HG03442 (cell line): ENCODE results near the gene TREX2.

Experiments used
- ATAC-seq: cut with Tn5 transposase; IDR thresholded peaks from one replicate; pipeline ENCODE4 v1.9.1; 2021; ENCODE audit warnings: mild to moderate bottlenecking, moderate library complexity; ENCODE audit not compliant: unreplicated experiment

TREX2 gene

DNA sequence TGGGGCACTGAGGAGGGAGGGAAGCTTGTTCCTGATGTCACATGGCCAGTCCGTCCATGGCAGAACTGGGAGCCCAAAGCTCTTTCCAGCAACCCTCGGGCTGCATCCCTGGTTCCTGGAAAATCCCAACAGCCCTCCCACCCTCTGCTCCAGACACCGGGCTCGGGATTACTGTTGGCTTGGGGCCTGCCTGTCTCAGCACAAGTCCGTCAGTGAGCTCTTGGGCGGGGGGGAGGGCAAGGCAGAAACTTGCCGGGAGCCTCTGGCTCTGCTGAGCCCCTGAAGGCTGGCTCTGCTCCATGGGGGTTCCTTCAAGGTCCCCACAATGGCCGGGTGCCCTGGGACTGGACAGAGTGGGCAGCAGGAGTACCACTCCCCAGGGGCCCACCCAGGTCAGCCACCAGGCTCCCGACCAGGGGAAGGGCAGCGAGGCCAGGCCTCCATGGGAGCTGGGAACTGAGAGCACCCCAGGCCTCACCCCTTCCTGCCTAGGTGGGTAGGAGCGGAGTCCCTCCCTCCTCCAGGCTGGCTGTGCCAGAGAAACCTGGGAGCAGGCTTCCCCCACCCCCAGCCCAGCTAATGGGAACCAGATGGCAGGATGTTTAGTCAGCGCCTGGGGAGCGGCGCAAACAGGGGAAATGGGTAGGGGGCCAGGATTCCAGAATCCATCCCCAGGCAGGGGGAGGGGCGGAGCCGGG, 31.0 kb upstream of the TREX2 start:
- no peak for ATAC-seq

DNA sequence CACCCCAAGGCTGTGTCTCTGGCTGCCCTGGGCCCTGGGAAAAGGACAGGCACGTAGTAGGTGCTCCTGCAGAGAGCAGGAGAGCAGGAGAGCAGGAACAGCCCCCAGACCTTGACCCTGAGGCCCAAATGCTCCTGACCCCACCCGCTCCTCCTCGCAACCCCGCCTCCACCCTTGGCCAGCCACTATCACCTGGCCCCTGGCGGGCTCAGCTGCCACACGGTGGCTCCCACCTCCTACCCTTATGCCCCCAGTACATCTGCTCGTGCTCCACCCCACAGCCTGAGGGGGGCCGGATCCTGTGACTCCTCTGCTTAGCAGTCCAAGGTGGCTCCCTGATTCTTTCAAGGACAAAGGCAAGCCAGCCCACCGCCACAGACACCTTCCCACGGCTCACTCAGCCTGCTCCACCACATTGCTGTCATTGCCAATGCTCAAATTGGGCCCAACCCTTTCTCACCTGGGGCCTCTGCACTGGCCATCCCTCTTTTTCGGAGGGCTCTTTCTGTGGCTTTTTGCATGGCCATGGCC, 30.0 kb upstream of the TREX2 start:
- no peak for ATAC-seq

DNA sequence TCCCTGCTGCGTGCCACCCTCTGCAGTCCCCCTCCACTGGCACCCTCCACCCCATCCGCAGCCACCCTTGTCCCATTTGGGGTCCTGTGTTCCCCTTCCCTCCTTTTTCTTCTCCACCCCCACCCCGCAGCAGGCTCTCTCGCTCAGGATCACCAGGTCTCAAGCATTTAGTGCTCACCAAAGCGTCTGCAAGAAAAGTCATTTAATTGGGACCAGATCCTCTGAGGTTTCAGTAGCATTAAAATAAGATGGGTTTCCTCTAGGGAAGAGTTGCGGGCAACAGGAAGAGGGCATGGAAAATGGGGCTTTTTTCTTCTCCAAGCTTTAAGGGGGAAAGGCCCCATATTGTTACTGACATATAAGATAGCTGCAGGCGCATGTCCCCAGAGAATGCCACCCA, 29.4 kb upstream of the TREX2 start:
- no peak for ATAC-seq

DNA sequence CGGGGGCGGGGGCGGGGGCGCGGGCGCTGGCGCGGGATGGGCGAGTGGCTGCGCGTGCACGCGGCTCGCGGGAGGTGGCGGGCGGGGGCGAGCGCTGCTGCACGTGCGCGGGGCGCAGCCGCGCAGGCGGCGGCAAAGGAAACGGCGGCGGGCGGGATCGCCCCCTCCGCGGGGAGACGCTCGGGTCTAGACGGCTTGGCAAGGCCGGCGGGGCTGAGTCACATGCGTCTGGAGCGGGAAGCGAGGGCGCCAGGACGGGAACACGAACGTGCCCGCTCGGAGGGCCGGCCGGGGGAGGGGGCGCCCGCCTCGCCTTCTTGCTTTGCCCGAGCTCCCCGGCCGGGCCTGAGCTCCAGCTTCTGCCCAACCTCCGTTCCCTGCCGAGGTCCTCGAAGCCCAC, 28.9 kb upstream of the TREX2 start:
- no peak for ATAC-seq

DNA sequence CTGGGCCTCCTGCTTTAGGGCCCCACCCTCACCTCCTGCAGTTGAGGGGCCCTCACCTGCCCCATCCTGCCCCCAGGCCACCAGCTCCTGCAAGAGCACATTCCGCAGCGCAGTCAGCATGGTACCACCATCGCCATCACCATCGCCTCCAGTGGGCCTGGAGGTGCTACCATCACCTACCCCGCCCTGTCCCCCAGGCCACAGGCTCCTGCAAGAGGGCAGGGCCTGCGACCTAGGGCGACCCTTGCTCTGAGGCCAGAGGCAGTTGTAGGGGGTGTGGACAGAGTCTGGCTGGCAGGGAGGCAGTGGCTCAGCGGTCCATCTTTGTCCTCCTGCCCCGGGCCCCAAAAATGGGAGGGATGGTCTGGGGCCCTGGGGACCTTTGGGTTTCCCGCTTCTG, 28.4 kb upstream of the TREX2 start:
- no peak for ATAC-seq

DNA sequence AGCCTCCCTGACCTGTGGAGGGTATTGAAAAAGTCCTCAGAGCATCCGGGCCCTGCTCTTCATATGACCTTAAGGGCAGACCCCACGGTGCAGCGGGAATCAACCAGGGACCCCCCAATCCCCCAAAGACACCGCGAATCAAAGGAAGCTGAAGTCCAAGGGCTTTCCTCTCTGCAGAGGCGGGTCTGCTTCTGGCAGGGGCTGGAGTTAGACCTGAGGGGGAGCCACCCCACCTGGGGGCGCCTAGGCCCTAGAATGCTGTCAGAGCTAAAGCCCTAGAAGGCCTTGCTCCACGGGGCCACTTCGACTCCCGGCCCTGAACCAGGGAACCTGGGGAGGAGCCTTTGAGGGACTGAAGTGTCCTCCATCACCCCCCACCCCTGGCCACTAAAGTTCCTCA, 27.3 kb upstream of the TREX2 start:
- no peak for ATAC-seq

DNA sequence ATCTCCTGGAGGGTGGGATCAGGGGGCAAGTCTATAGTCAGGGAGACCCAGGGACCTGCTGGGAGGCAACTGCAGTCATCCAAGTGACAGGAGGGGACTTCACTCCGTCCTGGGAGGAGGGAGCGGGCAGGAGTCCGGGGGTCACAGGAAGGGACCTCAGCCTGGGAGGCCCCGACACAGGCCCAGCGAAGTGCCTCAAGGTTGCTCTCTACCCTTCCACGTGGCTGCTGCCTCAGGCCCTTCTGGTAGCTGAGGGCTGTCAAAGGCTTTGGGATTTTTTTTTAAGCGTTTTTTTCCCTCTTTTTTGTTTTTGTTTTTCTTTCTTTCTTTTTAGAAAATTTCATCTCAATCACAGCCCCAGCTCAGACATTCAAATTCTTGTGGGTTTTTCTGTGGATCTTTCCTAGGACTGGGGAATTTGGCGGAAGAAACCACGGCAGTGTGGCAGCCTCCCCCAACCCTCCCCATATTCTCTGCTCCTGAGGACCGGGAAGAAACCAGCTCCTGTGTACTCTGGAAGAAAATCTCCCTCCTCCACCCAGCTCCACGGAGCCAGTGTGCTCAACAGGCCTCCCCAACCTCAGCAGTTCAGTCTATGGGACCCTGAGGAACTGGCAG, 25.9 kb upstream of the TREX2 start:
- ATAC-seq, result no peak

DNA sequence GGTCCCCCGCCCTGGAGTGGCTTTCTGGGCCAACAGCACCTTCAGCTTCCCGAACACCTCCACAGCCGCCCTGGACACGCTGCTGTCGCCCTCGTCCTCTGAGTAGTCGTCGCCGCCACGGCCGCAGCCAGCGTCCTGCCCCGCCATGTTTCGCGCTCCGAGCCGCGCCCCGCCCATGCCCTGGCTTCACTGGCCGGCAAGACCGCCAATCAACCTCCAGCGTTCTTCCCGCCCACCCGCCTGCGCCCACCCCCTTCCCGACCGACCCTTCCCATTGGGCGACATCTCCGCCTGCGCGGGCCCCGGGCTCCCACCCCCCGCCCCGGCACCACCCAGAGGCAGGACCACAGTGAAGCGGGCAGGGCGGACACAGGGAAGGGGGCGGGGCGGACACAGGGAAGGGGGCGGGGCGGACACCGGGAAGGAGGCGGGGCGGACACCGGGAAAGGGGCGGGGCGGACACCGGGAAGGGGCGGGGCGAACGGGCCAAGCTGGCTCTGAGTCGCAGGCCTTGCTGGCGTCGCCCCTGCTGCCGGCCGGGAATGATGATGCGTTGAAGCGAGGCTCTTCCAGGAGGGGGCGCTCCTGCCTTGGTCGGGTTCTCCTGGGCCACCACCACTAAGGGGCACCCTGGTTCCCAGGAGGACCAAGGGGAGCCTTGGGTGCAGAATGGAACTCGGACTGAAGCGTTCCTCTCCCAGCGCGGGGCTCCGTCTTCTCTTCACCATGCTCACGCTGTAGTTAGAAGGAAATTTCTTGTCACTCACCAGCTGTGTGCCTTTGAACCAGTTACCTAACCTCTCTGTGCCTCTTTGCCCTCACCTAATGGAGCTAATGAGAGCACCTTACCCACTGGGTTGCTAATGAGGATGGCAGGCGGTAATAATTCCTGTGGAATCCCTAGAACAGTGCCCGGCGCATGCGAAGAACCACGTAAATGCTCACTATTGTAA, 24.8 kb upstream of the TREX2 start, which contains the start of gene HAUS7:
HAUS7 (minus strand) TSS at position 166 of the 953 bp plus-strand sequence; CDS start at position 147, 19 bp downstream.
- ATAC-seq, result peak; percentile 77

DNA sequence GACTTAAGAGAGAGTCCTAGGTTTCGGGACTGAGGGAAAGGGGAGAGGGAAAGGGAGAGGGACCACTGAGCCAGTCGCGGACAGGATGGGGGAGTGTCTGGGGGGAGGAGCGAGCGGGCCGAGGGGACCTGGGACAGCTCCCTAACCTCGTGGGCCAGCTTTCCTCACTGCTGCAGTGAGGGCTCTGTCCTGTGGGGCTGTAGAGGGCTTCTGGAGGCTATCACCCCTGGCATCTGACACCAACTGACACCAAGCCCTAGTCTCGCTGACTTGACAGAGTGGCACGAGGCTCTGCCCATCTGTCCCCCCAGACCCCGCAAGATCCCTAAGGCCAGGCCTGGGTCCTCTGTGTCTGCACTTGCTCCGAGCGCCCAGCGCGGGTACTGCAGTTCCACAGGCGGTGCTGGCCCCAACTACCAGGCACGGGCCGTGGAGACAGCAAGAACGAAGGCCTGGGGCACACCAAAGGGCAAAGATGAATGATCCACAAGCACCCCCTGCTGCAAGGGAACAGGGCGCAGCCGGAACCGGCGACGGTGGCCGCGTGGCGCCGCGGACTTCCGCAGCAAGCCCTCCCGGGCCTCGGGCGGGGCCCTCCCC, 24.1 kb upstream of the TREX2 start:
- peak; percentile 35 for ATAC-seq

DNA sequence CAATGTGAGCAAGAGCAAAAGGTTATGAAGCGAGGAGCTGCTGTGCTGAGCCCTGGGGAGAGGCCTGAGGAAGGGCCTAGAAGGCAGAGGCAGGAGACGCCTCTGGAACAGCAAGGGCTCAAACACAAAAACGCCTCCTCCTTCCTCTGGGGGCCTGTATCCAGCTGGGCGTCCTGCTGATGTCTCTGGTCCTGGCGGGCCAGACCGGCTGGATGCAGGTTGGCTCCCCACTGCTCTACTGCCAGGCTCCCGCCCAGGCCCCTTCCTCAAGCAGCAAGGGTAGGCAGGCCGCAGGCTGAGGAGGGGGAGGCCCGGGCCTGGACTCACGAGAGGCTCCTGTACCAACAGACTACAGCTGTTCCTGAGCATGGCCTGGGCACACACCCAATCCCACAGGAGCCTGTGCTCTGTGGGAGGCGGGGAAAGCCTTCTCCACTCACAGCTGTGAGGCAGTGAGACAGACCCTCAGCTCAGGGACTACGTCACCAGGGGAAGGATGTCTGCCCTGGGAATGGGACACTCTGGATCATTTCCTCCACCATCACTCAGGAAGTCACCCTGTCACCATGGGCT, 22.2 kb upstream of the TREX2 start:
- ATAC-seq, result no peak

DNA sequence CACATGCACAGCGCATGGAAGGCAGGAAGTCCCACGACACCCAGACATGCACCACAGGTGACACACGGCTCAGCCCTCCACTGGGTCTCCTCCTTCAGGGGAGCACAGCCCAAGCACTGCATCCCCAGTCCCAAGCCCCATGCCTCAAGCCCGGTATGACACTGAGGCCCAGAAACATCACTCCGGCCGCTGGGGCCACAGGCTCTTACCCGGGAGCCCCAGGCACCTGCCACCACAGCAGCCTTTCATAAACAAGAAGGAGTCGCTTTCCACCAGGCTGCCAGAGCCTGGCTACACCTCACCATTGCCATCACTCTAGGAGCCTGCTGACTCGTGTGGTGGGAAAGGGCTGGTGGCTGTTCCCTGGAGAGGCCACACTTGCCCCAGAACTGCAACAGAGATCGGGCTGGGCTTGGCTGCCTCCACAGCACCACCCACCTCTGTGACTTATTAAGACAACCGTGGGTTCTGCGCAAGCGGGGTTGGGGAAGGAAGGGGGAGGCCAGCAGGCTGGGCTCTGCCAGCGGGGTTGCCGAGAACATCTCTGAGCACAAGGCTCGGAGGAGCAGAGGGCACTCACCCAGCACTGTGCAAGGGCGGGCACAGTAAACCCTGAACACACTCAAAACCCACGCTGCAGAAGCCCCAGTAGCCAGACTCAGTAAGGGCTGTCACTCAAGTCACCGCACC, 20.0 kb upstream of the TREX2 start:
- no peak for ATAC-seq

DNA sequence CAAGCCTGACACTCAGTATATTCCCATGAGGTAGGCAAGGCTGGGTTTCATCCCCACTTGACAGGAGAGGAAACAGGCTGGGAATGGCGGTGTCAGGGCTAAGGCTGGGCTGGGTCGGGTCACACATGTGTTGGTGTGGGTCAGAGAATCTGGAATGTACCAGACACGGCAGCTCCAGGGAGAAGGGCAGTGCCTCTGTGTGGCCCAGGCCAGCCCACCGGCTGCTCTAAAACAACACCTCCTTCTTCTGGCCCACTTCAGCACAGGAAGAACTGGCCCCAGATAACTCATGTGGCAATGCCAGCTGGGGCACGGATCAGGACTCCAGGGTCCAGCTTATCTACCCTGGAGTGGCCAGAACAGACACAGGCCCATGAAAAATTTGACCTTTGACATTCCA, 18.3 kb upstream of the TREX2 start:
- ATAC-seq, result no peak

DNA sequence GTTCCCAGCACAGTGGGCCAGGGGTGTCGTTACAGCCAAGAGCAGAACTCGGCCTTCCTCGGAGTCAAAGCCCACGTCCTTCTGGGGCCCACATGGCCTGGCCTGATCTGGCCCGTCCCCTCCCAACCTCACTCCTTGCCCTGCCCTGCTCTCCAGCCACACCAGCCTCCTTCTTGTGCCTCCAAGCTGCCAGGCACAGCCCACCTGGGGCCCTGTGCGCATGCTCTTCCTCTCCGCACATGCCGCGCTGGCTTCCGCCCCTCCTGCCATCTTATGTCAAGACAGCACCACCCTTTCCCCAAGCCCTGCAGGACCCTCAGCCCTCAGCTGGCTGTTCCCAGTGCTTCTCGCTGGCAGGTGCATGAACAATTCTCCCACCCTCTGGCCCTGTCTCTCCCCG, 17.7 kb upstream of the TREX2 start:
- no peak for ATAC-seq

DNA sequence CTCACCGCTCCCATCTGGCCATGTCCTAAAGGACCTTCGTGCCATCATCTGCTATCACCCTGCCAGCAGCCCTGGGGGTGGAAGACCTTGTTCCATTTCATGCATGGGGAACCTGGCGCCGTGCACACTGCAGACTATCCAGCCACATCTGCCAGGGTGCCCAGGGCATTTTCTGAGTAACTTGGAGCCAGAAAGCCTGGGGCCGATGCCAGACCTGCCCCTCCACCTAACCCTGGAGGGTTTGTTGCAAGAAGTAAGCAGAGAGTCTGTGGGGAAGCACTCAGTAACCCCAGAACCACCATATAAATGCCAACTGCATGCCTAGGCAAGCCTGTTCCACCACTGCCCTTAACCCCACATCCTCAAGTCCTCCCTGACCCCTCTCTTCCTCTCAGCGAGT, 17.2 kb upstream of the TREX2 start:
- no peak for ATAC-seq

DNA sequence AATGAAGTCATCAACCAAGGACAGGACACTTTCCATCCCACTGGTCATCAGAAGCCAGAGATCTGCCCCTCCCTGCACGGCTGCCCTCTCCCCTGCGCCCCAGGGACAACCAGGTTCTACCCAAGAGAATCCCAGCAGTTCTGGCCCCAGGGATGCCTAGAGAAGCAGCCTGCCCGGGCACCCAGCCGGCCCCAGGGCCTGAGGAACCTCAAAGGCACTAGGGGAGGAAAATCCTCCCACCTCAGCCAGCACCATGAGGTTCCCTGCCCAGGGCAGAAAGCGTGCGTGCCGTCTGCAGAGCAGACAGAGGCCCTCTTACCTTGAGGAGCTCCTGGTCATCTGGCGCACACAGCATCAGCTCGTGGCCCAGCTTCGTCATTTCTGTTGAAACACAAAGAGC, 16.4 kb upstream of the TREX2 start:
- ATAC-seq, result no peak

DNA sequence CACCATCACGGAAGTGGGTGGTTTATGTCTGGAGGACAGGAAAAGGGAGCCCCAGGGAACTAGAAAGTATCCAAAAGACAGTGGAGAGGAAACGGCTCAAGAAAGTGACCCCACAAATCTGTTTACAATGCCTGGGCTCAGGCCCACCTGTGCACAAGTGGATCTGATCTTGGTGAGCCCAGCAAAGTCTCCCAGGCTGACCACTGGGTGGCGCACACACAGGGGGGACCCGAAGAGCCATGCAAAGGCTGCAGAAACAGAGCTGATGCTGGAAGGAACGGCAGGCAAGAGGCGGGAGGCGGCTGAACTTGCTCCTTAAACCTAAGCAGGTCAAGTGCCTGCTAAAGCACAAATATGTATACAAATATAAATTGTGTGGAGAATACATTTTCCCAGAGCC, 15.0 kb upstream of the TREX2 start:
- ATAC-seq, result no peak

DNA sequence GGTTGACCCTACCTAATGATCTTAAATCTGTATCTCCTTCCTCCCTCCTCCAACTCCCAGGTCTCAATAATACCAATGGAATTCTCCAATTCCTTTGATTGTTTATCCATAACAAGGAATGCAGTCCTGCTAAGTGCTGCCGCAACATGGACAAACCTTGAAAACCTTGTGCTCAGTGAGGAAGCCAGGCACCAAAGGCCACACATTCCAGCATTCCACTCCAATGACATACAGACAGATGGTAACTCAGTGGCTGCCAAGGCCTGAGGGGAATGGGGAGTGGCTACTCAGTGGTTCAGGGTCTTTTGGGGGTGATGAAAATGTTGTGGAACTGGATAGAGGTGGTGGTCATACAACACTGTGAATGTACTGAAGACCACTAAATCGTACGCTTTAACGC, 14.1 kb upstream of the TREX2 start:
- no peak for ATAC-seq

DNA sequence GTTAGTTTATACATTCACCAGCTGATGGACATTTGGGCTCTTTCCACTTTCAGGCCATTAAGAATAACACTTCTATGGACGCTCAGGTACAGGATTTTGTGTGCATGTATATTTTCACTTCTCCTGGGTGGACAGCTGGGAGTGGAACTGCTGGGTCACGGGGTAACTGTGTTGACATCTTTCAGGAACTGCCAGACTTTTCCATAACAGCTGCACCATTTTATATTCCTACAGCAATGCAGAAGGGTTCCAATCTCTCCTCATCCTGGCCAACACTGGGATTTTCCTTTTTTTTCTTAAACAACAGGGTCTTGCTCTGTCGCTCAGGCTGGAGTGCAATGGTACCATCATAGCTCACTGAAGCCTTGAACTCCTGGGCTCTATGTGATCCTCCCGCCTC, 12.6 kb upstream of the TREX2 start:
- no peak for ATAC-seq

DNA sequence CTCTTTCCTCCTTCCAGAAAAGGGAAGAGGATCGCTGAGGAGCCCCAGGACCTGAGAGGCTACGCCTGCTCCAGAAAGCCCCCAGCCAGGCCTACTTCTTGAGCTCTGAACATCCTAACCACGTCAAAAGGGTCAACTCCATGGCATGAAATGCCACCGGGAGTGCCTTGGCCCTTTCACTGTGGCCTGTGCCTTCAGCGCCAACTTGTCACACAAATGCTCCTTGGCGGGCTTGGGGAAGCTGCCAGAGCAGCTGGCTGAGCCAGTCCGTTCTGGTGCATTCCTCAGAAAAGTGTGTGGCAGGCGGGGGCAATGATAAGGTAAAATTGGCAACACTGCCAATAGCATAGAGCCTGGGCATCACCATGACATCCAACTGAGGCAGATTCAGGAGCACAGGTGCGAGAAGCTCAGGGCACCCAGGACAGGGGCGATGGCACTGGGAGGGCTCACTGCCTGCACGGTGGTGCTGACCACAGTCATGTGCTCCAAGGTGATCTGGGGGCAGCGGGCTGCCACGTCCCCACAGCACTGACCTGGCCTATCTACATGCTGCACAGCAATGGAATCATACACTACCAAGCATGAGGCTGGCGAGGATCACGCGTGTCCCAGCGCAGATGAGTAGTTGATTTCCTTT, 12.1 kb upstream of the TREX2 start:
- no peak for ATAC-seq
